Measurements from ENCODE around the gene ZNF443.
"Not testable (repeated sequence)": the region's sequence is repeated elsewhere in the genome, so short reads cannot be mapped to it uniquely, and the experiment has no call there.

Gene ZNF443

DNA sequence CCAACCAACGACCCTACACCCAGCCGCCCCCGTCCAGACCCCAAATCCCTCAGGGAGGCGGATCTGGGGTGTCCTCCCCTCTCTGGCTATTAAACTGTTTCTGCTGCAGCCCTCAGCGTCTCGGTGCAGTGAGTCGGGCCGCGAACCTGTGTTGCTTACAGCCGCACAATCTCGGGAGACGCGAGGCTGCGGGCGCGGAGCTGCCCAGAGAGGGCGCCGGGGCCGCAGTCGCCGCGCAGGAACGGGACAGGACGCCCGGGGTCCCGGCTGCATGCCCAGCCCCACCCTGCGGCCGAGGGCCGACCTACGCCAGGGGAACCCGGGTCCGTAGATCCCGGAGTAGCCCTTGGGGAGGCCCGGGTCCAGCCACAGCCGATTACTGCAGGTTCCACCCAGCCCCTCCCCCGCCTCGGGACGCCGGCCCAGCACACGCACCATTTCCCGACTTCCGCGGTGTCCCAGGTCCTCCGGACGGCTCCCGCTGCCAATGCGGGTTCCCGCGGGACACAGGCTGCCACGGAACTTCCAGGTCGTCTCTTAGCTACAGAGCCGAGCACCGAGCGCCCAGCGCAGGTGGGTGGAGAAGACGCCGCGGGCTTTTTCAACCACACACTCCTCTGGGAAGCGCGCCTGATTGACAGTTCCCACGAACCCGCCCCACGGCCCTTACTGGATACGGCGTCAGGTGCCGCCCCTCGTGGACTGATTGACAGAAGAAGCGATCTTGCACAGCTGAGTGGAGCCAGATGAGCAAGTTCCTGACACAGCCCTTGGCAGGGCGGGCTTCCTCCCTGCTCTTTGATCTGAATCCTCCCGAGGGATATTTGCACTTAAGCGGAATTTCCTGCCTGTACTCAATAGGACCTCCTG, 40.0 kb downstream of the ZNF443 start, which contains the start of gene ZNF799:
Gene ZNF799, minus strand, starts transcription at position 639 of the 870 bp plus-strand sequence. Its CDS starts 201 bp downstream, at position 438.
- Histone ChIP-seq H3K9ac (ENCODE audit: low read length) (peak within 1 kb of the TSS; percentile 39), H3K36me3 (ENCODE audit: insufficient read depth, low read length) (no peaks in the 10 kb centered on the region), H3K27ac (ENCODE audit: low read depth, low read length) (peak within 1 kb of the TSS; percentile 82), H3K4me1 (ENCODE audit: insufficient read depth, low read length) (no peaks in the 10 kb centered on the region), H3K27me3 (ENCODE audit: control insufficient read depth in 1 of 2, insufficient read depth in 2 of 2, low read length in 2 of 2) (no peaks in the 10 kb centered on the region), H3K9me3 (ENCODE audit: low read length) (no peaks in the 10 kb centered on the region), H3K4me3 (ENCODE audit: low read depth in 1 of 2, low read length in 2 of 2) (peak within 1 kb of the TSS; percentile 76 to 79)

GRCh38 chr19:12399901-12400632, 40.8 kb downstream of the ZNF443 start:
- not testable (repeated sequence) for H3K9me3 ChIP-seq (ENCODE audit: low read length); H3K27me3 ChIP-seq (ENCODE audit: control insufficient read depth in 1 of 2, insufficient read depth in 2 of 2, low read length in 2 of 2); H3K36me3 ChIP-seq (ENCODE audit: insufficient read depth, low read length); H3K4me1 ChIP-seq (ENCODE audit: insufficient read depth, low read length)
- Histone ChIP-seq H3K27ac (ENCODE audit: low read depth, low read length) (peak overlapping the region; percentile 82), H3K9ac (ENCODE audit: low read length) (peak overlapping the region; percentile 39), H3K4me3 (ENCODE audit: low read depth in 1 of 2, low read length in 2 of 2) (peak overlapping the region; percentile 76 to 79)

DNA sequence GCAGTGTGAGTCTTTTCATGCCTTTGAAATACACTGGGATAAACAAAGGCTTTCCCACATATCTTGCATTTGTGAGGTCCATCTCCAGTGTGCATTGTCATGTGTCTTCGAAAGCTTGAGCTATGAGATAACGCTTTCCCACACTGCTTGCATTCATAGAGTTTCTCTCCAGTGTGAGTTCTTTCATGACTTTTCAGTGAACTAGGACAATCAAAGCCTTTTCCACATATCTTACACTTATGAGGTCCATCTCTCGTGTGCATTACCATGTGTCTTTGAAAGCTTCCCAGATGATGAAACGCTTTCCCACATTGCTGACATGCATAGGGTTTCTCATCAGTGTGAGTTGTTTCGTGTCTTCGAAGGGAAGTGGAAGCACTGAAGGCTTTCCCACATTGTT, 49.7 kb downstream of the ZNF443 start:
- peaks cover 20% of the 10 kb centered on the region for H3K36me3 ChIP-seq (ENCODE audit: insufficient read depth, low read length)
- H3K27ac ChIP-seq (ENCODE audit: low read depth, low read length); H3K4me3 ChIP-seq (ENCODE audit: low read depth in 1 of 2, low read length in 2 of 2); H3K9me3 ChIP-seq (ENCODE audit: low read length); H3K4me1 ChIP-seq (ENCODE audit: insufficient read depth, low read length); H3K27me3 ChIP-seq (ENCODE audit: control insufficient read depth in 1 of 2, insufficient read depth in 2 of 2, low read length in 2 of 2); H3K9ac ChIP-seq (ENCODE audit: low read length): not testable (repeated sequence)

GRCh38 chr19:12386365-12386764, 54.5 kb downstream of the ZNF443 start:
- not testable (repeated sequence) for H3K9ac ChIP-seq (ENCODE audit: low read length); H3K9me3 ChIP-seq (ENCODE audit: low read length); H3K27ac ChIP-seq (ENCODE audit: low read depth, low read length); H3K4me3 ChIP-seq (ENCODE audit: low read depth in 1 of 2, low read length in 2 of 2); H3K27me3 ChIP-seq (ENCODE audit: control insufficient read depth in 1 of 2, insufficient read depth in 2 of 2, low read length in 2 of 2); H3K4me1 ChIP-seq (ENCODE audit: insufficient read depth, low read length)
- H3K36me3 ChIP-seq (ENCODE audit: insufficient read depth, low read length): peaks cover 18% of the 10 kb centered on the region

DNA sequence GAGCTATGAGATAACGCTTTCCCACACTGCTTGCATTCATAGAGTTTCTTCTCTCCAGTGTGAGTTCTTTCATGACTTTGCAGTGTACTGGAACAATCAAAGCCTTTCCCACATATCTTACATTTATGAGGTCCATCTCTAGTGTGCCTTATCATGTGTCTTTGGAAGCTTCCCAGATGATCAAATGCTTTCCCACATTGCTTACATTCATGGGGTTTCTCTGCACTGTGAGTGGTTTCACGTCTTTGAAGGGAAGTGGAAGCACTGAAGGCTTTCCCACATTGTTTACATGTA, 60.4 kb downstream of the ZNF443 start:
- no peaks in the 10 kb centered on the region for H3K9me3 ChIP-seq (ENCODE audit: low read length)
- H3K4me1 ChIP-seq (ENCODE audit: insufficient read depth, low read length): no peaks in the 10 kb centered on the region
- peaks cover 8% of the 10 kb centered on the region for H3K36me3 ChIP-seq (ENCODE audit: insufficient read depth, low read length)
- no peak overlapping the region for H3K9ac ChIP-seq (ENCODE audit: low read length)
- no peaks in the 10 kb centered on the region for H3K27me3 ChIP-seq (ENCODE audit: control insufficient read depth in 1 of 2, insufficient read depth in 2 of 2, low read length in 2 of 2)
- no peak overlapping the region for H3K4me3 ChIP-seq (ENCODE audit: low read depth in 1 of 2, low read length in 2 of 2)
- no peak overlapping the region for H3K27ac ChIP-seq (ENCODE audit: low read depth, low read length)

GRCh38 chr19:12379732-12380443, 60.9 kb downstream of the ZNF443 start:
- H3K9ac ChIP-seq (ENCODE audit: low read length): no peak overlapping the region
- H3K9me3 ChIP-seq (ENCODE audit: low read length): no peaks in the 10 kb centered on the region
- no peaks in the 10 kb centered on the region for H3K27me3 ChIP-seq (ENCODE audit: control insufficient read depth in 1 of 2, insufficient read depth in 2 of 2, low read length in 2 of 2)
- no peak overlapping the region for H3K27ac ChIP-seq (ENCODE audit: low read depth, low read length)
- no peak overlapping the region for H3K4me3 ChIP-seq (ENCODE audit: low read depth in 1 of 2, low read length in 2 of 2)
- H3K36me3 ChIP-seq (ENCODE audit: insufficient read depth, low read length): peaks cover 8% of the 10 kb centered on the region
- no peaks in the 10 kb centered on the region for H3K4me1 ChIP-seq (ENCODE audit: insufficient read depth, low read length)

All from muscle layer of colon (tissue), 2 donors.